Central memory CD8-positive, alpha-beta T cell (primary cell): Measurements from ENCODE around the gene CNPY2.
A peak's percentile ranks its signal among the peaks of the same experiment; 100 is the strongest.
"Not testable (repeated sequence)": the region's sequence is repeated elsewhere in the genome, so short reads cannot be mapped to it uniquely, and the experiment has no call there.

ENCODE experiments used
- ATAC-seq: fragments of 150-1000 bp; cut with Tn5 transposase; replicated peaks from 2 replicates; pipeline ENCODE4 v1.10.0; 2022; ENCODE audit warnings: mild to moderate bottlenecking, moderate FRiP score, moderate number of reproducible peaks; ENCODE audit not compliant: poor library complexity, severe bottlenecking; ENCODE audit errors: extremely low read depth
- DNase-seq, 2 donors: peaks; one replicate each; pipeline ENCODE4 v3.0.0; 2021; ENCODE audit warnings: low spot score in 2 of 2
- H3K27ac Mint-ChIP-seq: one replicate; pipeline ENCODE4 v1.8.0; 2022; ENCODE audit warnings: low read depth, mild to moderate bottlenecking, moderate library complexity, mixed read lengths
- H3K27me3 Mint-ChIP-seq: one replicate; pipeline ENCODE4 v1.8.0; 2022; ENCODE audit warnings: mixed read lengths
- H3K36me3 Mint-ChIP-seq: one replicate; pipeline ENCODE4 v1.8.0; 2022; ENCODE audit warnings: mild to moderate bottlenecking, moderate library complexity, mixed read lengths; ENCODE audit not compliant: insufficient read depth
- H3K4me1 Mint-ChIP-seq: one replicate; pipeline ENCODE4 v1.8.0; 2022; ENCODE audit warnings: mixed read lengths
- H3K4me3 Mint-ChIP-seq: one replicate; pipeline ENCODE4 v1.8.0; 2022; ENCODE audit warnings: mild to moderate bottlenecking, moderate library complexity, mixed read lengths
- H3K9me3 Mint-ChIP-seq: one replicate; pipeline ENCODE4 v1.8.0; 2022; ENCODE audit warnings: mixed read lengths

CNPY2 gene

DNA sequence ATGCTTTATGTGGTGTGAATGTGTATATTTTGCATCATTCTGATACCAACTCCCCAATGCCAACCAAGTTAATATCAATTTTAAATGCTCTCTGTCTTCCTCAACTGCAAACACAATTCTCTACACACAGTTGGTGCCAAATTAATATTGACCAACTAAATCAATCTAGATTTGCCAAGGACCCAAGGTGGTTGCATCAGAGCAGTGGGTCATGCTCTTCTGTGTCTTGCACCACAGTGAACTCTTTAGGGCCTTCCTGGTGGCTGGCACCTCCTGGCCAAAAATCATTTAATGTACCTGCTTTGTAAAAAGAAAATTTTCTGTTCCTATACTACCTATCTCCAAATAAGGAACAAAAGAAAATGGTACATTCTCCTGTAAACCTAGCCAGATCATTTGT lies 34.9 kb downstream of the CNPY2 start:
- Mint-ChIP-seq H3K4me1 (no peaks in the 10 kb centered on the region), H3K27me3 (no peaks in the 10 kb centered on the region), H3K36me3 (peaks cover 83% of the 10 kb centered on the region), H3K27ac (no peak overlapping the region), H3K4me3 (no peak overlapping the region), H3K9me3 (no peaks in the 10 kb centered on the region)
- ATAC-seq (no peak), DNase-seq (no peak)

DNA sequence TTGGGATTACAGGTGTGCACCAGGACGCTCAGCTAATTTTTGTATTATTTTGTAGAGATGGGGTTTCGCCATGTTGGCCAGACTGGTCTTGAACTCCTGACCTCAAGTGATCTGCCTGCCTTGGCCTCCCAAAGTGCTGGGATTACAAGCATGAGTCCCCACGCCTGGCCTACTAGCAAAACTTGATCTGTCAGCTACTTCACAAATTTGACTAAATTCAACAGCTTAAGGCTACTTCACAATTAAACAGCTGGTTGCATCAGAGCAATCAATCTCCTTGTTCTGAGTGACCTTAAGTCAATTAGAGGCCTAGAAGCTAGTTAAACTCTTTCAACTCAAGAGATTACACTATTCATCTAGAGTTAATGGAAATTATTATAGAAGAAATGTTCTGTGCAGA lies 36.9 kb downstream of the CNPY2 start:
- Mint-ChIP-seq H3K27ac (no peak overlapping the region), H3K4me3 (no peak overlapping the region), H3K4me1 (no peaks in the 10 kb centered on the region), H3K36me3 (peaks cover 88% of the 10 kb centered on the region), H3K9me3 (no peaks in the 10 kb centered on the region), H3K27me3 (no peaks in the 10 kb centered on the region)
- DNase-seq, result no peak
- ATAC-seq, result no peak

- DNase-seq, result no peak
- no peaks in the 10 kb centered on the region for H3K9me3 Mint-ChIP-seq
- peaks cover 68% of the 10 kb centered on the region for H3K36me3 Mint-ChIP-seq
- H3K27ac Mint-ChIP-seq, result no peak overlapping the region
- H3K27me3 Mint-ChIP-seq, result no peaks in the 10 kb centered on the region
- no peak for ATAC-seq
- H3K4me3 Mint-ChIP-seq, result no peak overlapping the region
- H3K4me1 Mint-ChIP-seq, result no peaks in the 10 kb centered on the region
Measured at GRCh38 chr12:56274299-56274698, 41.5 kb downstream of the CNPY2 start.

GRCh38 chr12:56272468-56272867 lies 43.3 kb downstream of the CNPY2 start:
- not testable (repeated sequence) for DNase-seq, H3K4me3 Mint-ChIP-seq, H3K4me1 Mint-ChIP-seq, H3K9me3 Mint-ChIP-seq, ATAC-seq, H3K27me3 Mint-ChIP-seq
- H3K36me3 Mint-ChIP-seq, result peaks cover 59% of the 10 kb centered on the region
- peak overlapping the region; percentile 13 for H3K27ac Mint-ChIP-seq

DNA sequence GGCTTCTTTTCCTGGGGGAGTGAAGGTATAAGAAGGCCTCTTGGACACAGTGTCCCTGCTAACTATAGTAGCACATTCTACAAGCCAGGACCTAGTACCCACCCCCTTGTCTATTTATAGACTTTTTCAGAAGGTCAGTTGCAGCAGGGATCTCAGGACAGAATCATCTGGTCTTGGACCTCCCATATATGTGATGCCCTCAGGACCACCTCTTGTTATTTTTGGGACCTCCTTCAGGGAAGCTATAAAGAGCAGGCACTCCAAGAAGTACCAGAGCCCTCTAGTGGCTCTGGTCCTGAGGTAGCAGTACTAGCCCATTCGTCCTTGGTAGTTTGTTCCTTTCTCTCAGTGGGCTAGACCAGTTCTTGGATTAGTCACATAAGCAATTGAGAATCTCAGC lies 44.8 kb downstream of the CNPY2 start:
- H3K27me3 Mint-ChIP-seq, result no peaks in the 10 kb centered on the region
- H3K4me1 Mint-ChIP-seq, result peaks cover 21% of the 10 kb centered on the region
- no peak overlapping the region for H3K4me3 Mint-ChIP-seq
- ATAC-seq, result no peak
- H3K9me3 Mint-ChIP-seq, result no peaks in the 10 kb centered on the region
- DNase-seq, result no peak
- peaks cover 56% of the 10 kb centered on the region for H3K36me3 Mint-ChIP-seq
- H3K27ac Mint-ChIP-seq, result no peak overlapping the region

- DNase-seq, result no peak
- H3K27ac Mint-ChIP-seq, result peak overlapping the region; percentile 96
- ATAC-seq, result no peak
Measured at GRCh38 chr12:56267443-56268071, 48.2 kb downstream of the CNPY2 start.

DNA sequence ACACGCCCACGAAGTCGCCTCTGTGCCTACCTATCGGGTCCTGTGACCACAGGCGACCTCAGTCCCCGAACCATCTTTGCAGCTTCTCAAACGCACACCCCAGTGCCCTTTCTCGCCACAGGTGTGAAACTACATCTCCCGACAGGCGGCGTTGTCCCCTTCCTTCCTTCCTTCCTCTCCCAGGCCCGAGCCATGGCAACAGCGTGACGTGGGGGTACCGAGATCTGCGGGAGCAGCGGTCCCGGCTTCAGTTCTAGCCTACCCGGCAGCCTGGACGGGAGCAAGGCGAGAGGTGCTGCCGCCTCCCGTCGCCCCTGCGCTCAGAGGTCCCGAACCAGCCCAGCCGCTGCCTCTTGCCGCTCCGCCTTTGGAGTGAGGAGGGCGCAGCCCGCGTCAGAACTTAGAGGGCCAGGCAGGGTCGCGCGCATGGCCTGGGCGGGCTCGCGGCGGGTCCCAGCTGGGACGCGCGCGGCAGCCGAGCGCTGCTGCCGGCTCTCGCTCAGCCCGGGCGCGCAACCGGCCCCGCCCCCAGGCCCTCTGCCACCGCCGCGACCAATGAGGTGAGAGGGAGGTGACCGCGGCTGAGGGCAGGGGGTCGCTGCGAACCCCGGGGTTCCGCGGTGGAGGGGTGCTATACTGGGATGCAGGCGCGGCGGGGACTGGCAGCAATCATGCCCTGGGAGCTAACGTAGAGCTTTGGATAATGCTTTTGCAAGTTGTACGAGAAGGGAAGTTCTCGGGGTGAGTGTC lies 48.9 kb downstream of the CNPY2 start, which contains the start of gene COQ10A:
COQ10A (plus strand) TSS at position 250 of the 750 bp plus-strand sequence; CDS start at position 427, 177 bp downstream.
- H3K4me3 Mint-ChIP-seq, result peak within 1 kb of the TSS; percentile 94
- no peaks in the 10 kb centered on the region for H3K9me3 Mint-ChIP-seq
- peak; percentile 93 for ATAC-seq
- H3K4me1 Mint-ChIP-seq, result peaks cover 21% of the 10 kb centered on the region
- H3K27me3 Mint-ChIP-seq, result no peaks in the 10 kb centered on the region
- H3K27ac Mint-ChIP-seq, result peak within 1 kb of the TSS; percentile 96
- DNase-seq, result peak; percentile 85 to 86
- peaks cover 24% of the 10 kb centered on the region for H3K36me3 Mint-ChIP-seq

More at GRCh38 chr12:56267443-56268071, 48.2 kb downstream of the CNPY2 start:
- Mint-ChIP-seq H3K36me3 (peaks cover 26% of the 10 kb centered on the region), H3K9me3 (no peaks in the 10 kb centered on the region), H3K27me3 (no peaks in the 10 kb centered on the region), H3K4me1 (peaks cover 21% of the 10 kb centered on the region), H3K4me3 (peak overlapping the region; percentile 94)

GRCh38 chr12:56266068-56266692 lies 49.6 kb downstream of the CNPY2 start:
- Mint-ChIP-seq H3K27ac (peak overlapping the region; percentile 96), H3K4me1 (peaks cover 21% of the 10 kb centered on the region), H3K4me3 (peak overlapping the region; percentile 94), H3K36me3 (peaks cover 20% of the 10 kb centered on the region)
- H3K9me3 Mint-ChIP-seq, H3K27me3 Mint-ChIP-seq, DNase-seq, ATAC-seq: not testable (repeated sequence)

DNA sequence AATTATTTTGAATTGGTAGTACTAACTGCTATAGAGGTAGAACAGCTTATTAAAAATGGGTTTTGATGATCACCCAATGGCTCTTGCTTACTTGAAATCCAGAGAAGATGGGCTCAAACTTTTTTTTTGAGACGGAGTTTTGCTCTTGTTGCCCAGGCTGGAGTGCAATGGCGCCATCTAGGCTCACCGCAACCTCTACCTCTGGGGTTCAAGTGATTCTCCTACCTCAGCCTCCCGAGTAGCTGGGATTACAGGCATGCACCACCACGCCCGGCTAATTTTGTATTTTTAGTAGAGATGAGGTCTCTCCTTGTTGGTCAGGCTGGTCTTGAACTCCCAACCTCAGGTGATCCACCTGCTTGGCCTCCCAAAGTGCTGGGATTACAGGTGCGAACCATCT lies 52.8 kb downstream of the CNPY2 start:
- not testable (repeated sequence) for DNase-seq

DNA sequence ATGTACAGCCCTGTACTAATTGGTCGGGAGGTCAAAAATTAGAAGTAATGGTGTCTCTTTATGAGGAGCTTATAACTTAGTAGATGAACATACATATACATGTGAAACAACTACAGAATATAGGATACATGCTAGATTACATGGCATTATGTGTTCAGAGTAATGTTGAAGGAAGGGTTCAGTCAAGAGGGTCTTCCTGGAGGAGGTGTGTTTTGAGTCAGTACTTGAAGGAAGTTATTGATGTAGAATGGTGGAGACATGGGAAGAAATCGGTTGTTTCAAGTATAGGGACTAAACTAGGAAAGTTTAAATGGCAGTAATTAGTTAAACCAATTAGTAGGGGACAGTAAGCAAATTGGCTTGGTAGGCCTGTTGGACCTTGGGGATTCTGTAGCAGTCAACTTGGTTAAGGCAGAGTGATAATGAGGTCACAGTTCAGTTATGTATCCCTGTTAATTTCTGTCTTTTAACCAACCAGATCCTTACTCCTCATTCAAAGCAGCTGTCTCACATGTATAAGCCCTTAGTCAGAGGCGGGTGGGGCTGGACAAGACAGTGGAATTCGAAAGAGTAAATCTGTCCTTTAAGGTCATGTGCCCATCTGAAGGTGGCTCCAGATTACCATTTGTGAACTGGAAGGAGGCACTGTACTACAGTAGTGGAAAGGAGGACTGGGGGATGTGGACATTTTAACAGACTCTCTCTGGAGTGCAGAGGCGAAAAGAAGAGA lies 54.1 kb downstream of the CNPY2 start:
- no peak for DNase-seq
- ATAC-seq, result no peak
- Mint-ChIP-seq H3K4me3 (no peak overlapping the region), H3K27me3 (no peaks in the 10 kb centered on the region), H3K4me1 (peaks cover 21% of the 10 kb centered on the region), H3K9me3 (no peaks in the 10 kb centered on the region), H3K27ac (no peak overlapping the region), H3K36me3 (peaks cover 17% of the 10 kb centered on the region)

More for the DNA sequence above, 52.8 kb downstream of the CNPY2 start:
- H3K4me3 Mint-ChIP-seq, H3K9me3 Mint-ChIP-seq, H3K27ac Mint-ChIP-seq, H3K27me3 Mint-ChIP-seq, ATAC-seq: not testable (repeated sequence)
- Mint-ChIP-seq H3K36me3 (peaks cover 16% of the 10 kb centered on the region), H3K4me1 (peaks cover 27% of the 10 kb centered on the region)

DNA sequence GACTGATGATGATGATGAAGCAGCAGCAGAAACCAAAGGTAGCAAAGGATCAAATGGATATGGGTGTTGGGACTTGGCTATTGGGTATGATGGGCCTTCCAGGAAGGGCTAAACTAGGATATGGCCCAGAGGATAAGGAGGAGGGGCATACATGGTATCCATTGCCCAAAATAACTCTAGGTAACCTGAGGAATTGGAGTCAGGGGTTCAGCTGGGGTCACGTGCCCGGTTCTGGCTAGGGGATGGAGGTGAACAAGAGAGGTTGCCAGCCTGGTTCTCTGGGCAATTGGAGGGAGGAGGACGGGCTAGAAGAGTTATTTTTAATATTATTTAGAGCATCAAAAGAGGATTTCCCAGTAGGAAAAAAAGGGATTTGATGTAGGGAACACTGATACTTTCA lies 54.9 kb downstream of the CNPY2 start:
- peaks cover 16% of the 10 kb centered on the region for H3K36me3 Mint-ChIP-seq
- no peaks in the 10 kb centered on the region for H3K27me3 Mint-ChIP-seq
- no peak overlapping the region for H3K4me3 Mint-ChIP-seq
- DNase-seq (no peak), ATAC-seq (no peak)
- H3K4me1 Mint-ChIP-seq, result peaks cover 21% of the 10 kb centered on the region
- no peaks in the 10 kb centered on the region for H3K9me3 Mint-ChIP-seq
- H3K27ac Mint-ChIP-seq, result no peak overlapping the region

GRCh38 chr12:56260380-56260779 lies 55.4 kb downstream of the CNPY2 start:
- Mint-ChIP-seq H3K27ac (no peak overlapping the region), H3K9me3 (no peaks in the 10 kb centered on the region), H3K36me3 (peaks cover 18% of the 10 kb centered on the region), H3K4me1 (peaks cover 22% of the 10 kb centered on the region), H3K27me3 (no peaks in the 10 kb centered on the region), H3K4me3 (no peak overlapping the region)
- no peak for DNase-seq
- ATAC-seq, result no peak
